GM10248 (cell line): Measurements from ENCODE around the gene AURKB.
"Not testable (repeated sequence)": the region's sequence is repeated elsewhere in the genome, so short reads cannot be mapped to it uniquely, and the experiment has no call there.

ENCODE experiments used
- CTCF ChIA-PET: fragments of 300-600 bp; sonication (Branson Sonifier 250); formaldehyde crosslinking; extraction: SDS; loops from one replicate; lab custom pipeline; 2021; ENCODE audit warnings: antibody characterized with exemption; lab: Yijun Ruan, JAX
- POLR2A ChIA-PET: fragments of 350-650 bp; sonication (Branson Sonifier 250); formaldehyde crosslinking; extraction: SDS; loops from one replicate; lab custom pipeline; 2020; ENCODE audit warnings: antibody characterized with exemption; lab: Yijun Ruan, JAX
- DNase-seq: peaks from one replicate; pipeline ENCODE4 v3.0.0; 2012; ENCODE audit errors: extremely low spot score
- TF ChIP-seq, protein P1 (sequence below): IDR thresholded peaks from 2 replicates; pipeline ENCODE4 v1.5.1; 2012; ENCODE audit warnings: mild to moderate bottlenecking, low read depth; ENCODE audit errors: extremely low read depth, missing control alignments, control extremely low read depth

The AURKB gene

GRCh38 chr17:8173056-8173870 is 37.1 kb downstream of the AURKB start:
- POLR2A ChIA-PET = interaction anchor here (0.5 to 3.1 kb wide), 30 partner anchors 10 to 589 kb away, joined by 3 to 89 read pairs (median 6); partner anchors contain the start of genes AURKB, BORCS6, CTC1 and HES7
- TF ChIP-seq, protein P1, sequence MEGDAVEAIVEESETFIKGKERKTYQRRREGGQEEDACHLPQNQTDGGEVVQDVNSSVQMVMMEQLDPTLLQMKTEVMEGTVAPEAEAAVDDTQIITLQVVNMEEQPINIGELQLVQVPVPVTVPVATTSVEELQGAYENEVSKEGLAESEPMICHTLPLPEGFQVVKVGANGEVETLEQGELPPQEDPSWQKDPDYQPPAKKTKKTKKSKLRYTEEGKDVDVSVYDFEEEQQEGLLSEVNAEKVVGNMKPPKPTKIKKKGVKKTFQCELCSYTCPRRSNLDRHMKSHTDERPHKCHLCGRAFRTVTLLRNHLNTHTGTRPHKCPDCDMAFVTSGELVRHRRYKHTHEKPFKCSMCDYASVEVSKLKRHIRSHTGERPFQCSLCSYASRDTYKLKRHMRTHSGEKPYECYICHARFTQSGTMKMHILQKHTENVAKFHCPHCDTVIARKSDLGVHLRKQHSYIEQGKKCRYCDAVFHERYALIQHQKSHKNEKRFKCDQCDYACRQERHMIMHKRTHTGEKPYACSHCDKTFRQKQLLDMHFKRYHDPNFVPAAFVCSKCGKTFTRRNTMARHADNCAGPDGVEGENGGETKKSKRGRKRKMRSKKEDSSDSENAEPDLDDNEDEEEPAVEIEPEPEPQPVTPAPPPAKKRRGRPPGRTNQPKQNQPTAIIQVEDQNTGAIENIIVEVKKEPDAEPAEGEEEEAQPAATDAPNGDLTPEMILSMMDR = no peak
- CTCF ChIA-PET = interaction anchor here (0.9 to 1.7 kb wide), 5 partner anchors 12 to 54 kb away, joined by 3 to 7 read pairs (median 3); no protein-coding TSS in a partner anchor

GRCh38 chr17:8170186-8170585 is 40.2 kb downstream of the AURKB start:
- CTCF ChIA-PET = interaction anchor here (1.0 to 1.2 kb wide), 3 partner anchors 9 to 48 kb away, joined by 3 to 5 read pairs (median 5); no protein-coding TSS in a partner anchor

More at GRCh38 chr17:8173056-8173870, 37.1 kb downstream of the AURKB start:
- DNase-seq = peak; percentile 82

DNA sequence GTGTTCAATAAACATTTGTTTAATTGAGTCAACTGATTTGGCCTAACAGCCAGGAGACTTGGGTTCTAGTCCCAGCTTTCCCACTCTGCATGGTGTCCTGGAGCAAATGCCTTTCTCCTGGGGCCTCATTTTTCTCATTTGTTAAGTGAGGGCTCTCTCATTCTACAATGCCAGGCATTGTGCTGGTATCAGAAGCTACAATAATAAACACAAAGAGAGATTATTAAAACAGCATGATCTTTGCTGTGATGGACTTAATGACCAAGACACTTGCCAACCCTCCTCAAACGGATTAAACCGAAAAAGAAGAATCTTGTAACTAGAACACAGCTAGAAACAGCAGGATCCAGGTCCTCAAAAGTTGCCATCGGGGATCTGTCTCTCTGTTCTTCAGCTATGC is 42.8 kb downstream of the AURKB start:
- POLR2A ChIA-PET = interaction anchor here (1.6 kb wide), 1 partner anchor 27 kb away, joined by 5 read pairs; no protein-coding TSS in a partner anchor
- CTCF ChIA-PET = interaction anchor here (1.0 to 2.2 kb wide), 4 partner anchors 9 to 48 kb away, joined by 4 to 15 read pairs (median 5); no protein-coding TSS in a partner anchor
- TF ChIP-seq, protein P1 = no peak
- no peak for DNase-seq

More at GRCh38 chr17:8170186-8170585, 40.2 kb downstream of the AURKB start:
- DNase-seq, POLR2A ChIA-PET: not testable (repeated sequence)

- TF ChIP-seq, protein P1 = no peak
- ChIA-PET CTCF (interaction anchor here (1.9 to 2.2 kb wide), 2 partner anchors 9 to 48 kb away, joined by 6 to 15 read pairs; no protein-coding TSS in a partner anchor), POLR2A (interaction anchor here (1.6 kb wide), 1 partner anchor 26 kb away, joined by 5 read pairs; no protein-coding TSS in a partner anchor)
- DNase-seq = no peak
These were observed 43.6 kb downstream of the AURKB start for GRCh38 chr17:8166731-8167130.

DNA sequence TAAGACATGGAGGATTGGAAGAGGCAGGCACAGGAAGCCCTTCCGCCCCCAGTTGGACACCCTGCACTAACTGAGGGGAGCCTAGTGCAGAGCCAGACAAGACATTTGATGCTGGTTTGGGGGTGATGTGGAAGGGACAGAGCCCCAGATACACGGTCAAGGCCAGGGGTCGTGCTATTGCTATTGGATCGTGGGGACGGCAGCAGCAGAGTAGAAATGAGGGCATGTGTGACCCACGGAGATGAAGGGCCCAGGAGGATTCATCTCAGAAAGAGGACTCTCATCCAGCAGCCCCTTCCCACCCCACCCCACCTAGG is 45.6 kb downstream of the AURKB start:
- ChIA-PET POLR2A (interaction anchor here (2.2 kb wide), 1 partner anchor 8 kb away, joined by 16 read pairs; no protein-coding TSS in a partner anchor), CTCF (no interaction called here)
- TF ChIP-seq, protein P1 = no peak
- DNase-seq = no peak

DNA sequence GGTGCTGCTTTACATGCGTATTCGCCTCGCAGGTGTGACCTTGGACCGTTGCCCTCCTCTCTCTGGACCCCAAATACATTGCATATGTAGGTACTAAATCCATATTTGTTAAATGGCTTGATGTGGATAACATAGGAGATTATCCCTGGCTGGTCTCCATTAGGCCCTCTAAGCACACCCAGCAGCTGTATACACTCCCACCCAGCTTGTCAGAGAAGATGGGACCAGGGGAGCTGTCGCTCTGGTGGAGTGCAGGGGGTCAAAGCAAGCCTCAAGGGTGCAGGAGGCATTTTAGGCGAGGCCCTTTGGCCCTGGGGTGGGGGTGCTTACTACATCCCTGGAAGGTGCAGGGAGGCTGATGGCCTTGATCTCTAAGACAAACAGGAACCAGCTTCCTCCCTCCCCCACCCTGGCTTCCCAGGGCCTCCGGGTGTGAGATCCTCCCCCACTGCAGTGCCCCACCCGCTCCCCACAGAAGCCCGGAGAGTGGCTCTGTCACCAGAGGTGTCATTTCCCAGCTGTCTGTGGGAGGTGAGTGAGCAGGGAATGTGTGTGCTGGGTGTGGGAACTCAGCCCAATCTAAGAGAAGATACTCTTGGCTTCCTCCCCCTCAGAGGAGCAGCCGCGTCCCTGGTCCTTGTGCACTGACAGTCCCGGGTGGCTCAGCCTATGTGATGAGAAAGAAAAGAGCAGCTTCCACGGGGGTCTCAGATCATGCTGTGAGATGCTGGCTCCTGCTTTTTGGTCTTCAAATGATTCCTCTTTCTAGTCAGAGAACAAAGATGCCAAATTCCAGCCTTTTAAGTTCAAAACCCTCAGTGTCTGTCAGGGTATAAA is 46.2 kb downstream of the AURKB start:
- TF ChIP-seq, protein P1 = no peak
- peak; percentile 48 for DNase-seq
- ChIA-PET CTCF (interaction anchor here (1.1 kb wide), 1 partner anchor 90 kb away, joined by 3 read pairs; no protein-coding TSS in a partner anchor), POLR2A (interaction anchor here (0.5 to 2.2 kb wide), 2 partner anchors 9 to 213 kb away, joined by 3 to 16 read pairs; partner anchors contain the start of gene KRABD2)
